ENCODE data around the gene TRAF3.

The TRAF3 gene

DNA sequence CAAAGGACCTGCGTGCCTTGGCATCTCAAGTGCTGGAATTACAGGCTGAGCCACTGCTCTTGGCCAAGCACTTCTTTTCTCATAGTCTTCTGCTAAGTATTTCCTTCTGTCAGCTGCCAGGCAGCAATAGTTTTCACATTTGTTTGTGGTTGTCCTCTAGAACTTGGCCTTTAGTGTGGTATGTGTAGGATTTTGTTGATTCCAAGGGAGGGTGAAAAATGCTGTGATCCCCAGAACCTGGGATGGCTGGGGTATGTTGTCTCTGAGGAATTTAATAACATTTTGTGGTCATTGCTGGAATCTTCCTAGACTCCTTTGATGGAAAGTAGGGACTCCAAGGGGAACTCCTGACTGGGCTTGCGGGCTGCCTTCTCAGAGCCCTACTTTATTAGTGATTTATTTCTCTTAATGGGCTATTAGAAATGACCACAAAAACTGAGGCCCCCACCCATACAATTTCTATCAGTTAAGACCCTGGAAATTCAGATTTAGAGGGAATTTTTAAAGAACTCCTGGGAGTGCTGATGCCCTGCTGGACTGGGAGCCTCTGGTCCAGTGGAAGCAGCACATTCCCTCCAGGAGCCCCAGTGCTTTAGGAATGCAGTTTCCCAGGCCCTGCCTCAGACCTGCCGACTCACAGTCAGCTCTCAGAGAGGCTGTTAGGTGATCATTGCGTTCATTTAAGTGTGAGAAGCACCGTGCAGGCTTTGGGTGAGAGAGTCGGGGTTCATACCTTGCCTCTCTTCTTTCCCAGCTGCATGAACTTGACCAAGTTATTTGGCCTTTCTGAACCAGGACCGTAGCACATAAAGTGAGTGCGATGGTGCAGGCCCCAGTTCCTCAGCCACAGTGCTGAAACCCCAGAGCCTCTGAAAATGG, 22.7 kb downstream of the TRAF3 start:
- H3K4me3 ChIP-seq (ENCODE audit: low read length): no peak overlapping the region; the same call in 1 of the 2 replicates
- no peak for TF ChIP-seq ZNF274 (IDR thresholded peaks at IDR 0.05; ENCODE audit: low read depth, low read length)

DNA sequence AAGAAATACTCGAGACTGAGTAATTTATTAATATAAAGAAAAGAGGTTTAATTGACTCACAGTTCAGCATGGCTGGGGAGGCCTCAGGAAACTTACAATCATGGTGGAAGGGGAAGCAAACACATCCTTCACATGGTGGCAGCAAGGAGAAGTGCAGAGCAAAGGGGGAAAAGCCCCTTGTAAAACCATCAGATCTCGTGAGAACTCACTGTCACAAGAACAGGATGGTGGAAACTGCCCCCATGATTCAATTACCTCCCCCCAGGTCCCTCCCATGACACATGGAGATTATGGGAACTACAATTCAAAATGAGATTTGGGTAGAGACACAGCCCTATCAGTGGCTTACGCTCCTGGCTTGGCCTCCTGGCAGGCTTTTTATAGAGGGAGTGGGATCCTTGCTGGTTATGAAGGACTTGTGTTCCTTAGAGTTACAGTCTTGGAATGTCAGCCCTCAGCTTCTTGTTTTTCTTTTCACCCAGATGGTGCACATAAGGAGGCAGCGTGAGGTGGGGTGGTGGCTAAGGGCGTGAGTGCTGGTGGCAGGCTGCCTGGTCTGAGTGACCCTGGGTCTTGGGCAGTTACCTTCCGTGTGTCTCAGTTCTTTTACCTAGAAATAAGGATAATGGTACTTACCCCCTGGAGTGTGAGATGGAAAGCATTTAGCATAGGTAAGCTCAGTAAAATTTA, 25.7 kb downstream of the TRAF3 start:
- no peak overlapping the region for H3K4me3 ChIP-seq (ENCODE audit: low read length)
- TF ChIP-seq ZNF274 (IDR thresholded peaks at IDR 0.05; ENCODE audit: low read depth, low read length): no peak

DNA sequence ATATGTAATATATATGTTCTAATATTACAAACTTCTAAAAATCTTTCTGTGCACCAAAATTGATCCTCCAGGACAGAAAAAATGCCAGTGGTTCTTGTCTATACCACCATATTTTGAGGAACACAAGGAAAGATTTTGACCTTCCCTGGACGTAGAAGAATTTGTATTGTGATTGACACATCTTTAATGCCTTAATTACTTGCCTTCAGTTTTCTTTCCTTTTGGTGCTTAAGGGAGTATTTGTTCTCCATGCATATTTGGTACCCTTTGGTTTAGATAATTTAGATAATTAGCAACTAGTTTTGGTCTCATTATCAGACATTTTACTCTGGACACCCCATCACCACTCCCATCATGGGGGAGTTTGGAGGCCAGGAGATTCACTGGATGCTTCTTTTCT, 27.6 kb downstream of the TRAF3 start:
- H3K4me3 ChIP-seq (ENCODE audit: low read length): peak overlapping the region; percentile 50; the same call in 1 of the 2 replicates
- TF ChIP-seq ZNF274 (IDR thresholded peaks at IDR 0.05; ENCODE audit: low read depth, low read length): no peak

DNA sequence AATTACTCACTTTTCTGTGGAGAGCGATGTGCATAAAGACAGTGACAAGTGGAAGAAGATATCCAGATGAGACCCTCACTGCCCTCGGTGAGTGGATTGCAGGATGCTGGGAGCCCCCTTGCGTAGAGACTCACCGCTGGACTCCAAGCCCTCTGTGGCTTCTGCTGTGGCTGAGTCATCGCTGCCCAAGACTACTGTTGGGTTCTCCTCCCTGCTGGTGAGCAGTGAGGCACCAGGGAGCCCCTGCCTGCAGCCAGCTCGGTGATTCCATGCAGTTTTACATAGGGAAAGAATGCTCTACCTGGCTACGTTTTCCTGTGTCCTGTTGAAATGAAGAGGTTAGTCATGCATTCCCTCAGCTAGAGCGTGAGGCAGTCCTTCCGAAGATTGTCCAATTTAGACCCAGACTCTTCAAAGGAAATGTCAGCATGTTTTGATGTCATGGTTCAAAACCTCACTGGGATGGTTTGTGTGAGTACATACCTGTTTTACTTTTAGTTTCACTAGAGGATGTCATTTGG, 28.2 kb downstream of the TRAF3 start:
- peak overlapping the region; percentile 50; the same call in 1 of the 2 replicates for H3K4me3 ChIP-seq (ENCODE audit: low read length)
- TF ChIP-seq ZNF274 (IDR thresholded peaks at IDR 0.05; ENCODE audit: low read depth, low read length): no peak

DNA sequence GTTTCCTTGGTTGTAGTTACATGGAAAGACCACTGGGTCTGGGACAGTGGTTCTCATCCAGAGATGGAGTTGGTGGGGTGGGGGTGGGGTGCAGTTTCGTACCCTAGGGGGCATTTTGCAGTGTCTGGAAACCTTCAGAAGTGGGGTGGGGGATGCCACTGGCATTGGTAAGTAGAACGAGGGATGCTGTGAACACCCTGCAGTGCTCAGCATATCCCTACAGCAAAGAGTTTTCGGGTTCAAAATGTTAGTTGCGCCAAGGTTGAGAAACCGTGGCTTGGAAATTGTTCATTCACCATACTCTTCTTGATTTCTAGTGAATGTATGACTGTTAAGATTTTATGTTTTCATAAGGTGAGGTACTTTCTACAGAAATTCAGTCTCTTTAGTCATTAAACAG, 28.7 kb downstream of the TRAF3 start:
- peak overlapping the region; percentile 32; the same call in 1 of the 2 replicates for H3K4me3 ChIP-seq (ENCODE audit: low read length)
- TF ChIP-seq ZNF274 (IDR thresholded peaks at IDR 0.05; ENCODE audit: low read depth, low read length): no peak

DNA sequence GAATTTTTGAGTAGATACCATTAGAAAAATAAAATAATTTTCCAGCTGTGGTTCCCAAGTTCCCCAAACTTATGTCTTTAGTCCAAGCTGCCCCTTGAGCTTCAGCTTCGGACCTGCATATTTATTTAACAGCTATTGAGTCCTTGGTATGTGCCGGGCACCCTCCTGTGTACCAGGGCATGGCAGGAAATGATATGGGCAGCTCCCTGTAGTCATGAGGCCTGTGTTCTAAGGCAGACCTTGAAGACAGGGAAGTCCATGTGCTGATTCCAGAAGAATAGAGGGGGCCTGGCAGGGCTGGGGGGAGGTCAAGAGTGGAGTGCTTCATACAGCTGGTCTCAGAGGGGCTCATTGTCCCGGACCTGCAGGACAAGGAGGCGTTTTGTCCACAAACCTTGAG, 29.2 kb downstream of the TRAF3 start:
- peak overlapping the region; percentile 5; the same call in 1 of the 2 replicates for H3K4me3 ChIP-seq (ENCODE audit: low read length)
- TF ChIP-seq ZNF274 (IDR thresholded peaks at IDR 0.05; ENCODE audit: low read depth, low read length): no peak

DNA sequence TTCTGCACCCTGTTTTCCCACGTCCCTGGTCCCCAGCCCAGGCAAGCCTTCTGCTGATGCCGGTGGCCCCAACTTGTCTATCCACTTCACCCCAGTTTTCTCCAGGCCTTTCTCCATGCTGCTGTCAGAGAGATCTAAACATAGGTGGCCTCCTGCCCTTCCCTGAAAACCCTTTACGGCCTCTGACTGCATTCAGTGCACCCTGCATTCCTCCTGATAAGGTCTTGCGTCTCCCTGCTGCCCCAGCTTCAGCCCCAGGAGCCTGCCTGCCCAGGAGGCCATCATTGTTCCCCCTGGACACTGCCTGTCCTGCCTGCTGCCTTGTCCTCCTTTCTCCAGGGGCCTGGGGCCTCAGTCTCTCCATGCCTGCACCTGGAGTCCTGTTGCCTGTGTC, 29.8 kb downstream of the TRAF3 start:
- no peak for TF ChIP-seq ZNF274 (IDR thresholded peaks at IDR 0.05; ENCODE audit: low read depth, low read length)
- H3K4me3 ChIP-seq (ENCODE audit: low read length): peak overlapping the region; percentile 4; the same call in 1 of the 2 replicates

DNA sequence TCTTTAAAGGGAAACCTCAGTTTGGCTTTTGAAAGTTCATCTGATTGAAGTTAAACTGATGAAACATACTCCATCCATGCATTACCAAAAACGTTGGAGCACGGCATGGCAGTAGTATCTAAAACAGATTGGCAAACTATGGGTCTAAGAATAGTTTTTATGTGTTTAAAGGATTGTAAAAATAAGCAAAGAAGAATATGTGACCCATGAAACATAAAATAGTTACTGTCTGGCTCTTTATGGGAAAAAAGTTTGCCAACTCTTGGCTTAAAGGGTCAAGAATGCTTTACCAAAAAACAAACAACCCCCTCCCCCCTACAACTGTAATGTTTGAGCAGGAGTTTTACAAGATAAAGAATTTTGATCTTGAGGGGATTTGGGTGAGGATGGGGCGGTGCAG, 32.6 kb downstream of the TRAF3 start:
- no peak overlapping the region for H3K4me3 ChIP-seq (ENCODE audit: low read length)
- no peak for TF ChIP-seq ZNF274 (IDR thresholded peaks at IDR 0.05; ENCODE audit: low read depth, low read length)

DNA sequence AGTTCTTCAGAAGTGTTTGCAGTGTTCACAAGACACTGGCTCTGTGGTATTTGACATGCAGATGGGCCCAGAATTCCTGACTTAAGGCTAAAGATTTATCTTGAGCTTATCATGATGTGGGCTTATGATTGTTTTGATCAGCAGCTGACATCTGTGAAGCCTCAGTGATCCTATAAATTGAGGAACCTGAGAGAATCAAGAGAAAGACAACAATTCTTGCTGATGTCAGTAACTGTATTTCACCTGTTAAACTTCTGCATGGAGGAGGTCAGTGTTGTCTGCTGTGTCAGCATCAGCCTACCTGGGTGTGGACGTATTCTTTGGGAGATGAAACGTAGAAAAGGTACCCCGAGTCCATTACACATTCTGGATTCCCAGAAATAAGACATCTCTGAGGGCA, 33.3 kb downstream of the TRAF3 start:
- H3K4me3 ChIP-seq (ENCODE audit: low read length): no peak overlapping the region
- no peak for TF ChIP-seq ZNF274 (IDR thresholded peaks at IDR 0.05; ENCODE audit: low read depth, low read length)

DNA sequence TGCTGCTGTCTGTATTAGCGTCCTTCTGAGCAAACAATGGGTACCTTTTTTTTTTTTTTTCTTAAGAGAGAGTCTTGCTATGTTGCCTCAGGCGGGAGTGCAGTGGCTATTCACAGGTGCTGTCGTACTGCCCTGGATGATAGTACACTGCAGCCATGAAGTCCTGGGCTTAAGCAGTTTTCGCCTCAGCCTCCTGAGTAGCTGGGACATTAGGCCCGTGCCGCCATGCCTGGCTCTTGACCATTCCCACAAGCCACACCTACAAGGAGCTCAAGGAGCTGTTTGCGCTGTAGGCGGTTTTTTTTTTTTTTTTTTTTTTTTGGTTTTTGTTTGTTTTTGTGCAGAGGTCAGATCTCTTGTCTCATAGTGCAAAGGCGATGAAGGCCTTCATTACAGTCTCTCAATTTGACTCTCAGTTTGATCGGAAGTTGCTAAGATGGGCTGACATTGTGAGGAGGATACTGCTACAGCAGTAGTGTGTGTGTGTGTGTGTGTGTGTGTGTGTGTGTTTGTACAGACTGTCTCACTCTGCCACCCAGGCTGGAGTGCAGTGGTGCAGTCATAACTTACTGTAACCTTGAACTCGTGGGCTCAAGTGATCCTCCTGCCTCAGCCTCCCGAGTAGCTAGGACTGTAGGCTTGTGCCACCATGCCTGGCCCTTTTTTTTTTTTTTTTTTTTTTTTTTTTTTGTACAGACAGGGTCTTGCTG, 34.2 kb downstream of the TRAF3 start:
- TF ChIP-seq ZNF274 (IDR thresholded peaks at IDR 0.05; ENCODE audit: low read depth, low read length): no peak
- no peak overlapping the region for H3K4me3 ChIP-seq (ENCODE audit: low read length)

DNA sequence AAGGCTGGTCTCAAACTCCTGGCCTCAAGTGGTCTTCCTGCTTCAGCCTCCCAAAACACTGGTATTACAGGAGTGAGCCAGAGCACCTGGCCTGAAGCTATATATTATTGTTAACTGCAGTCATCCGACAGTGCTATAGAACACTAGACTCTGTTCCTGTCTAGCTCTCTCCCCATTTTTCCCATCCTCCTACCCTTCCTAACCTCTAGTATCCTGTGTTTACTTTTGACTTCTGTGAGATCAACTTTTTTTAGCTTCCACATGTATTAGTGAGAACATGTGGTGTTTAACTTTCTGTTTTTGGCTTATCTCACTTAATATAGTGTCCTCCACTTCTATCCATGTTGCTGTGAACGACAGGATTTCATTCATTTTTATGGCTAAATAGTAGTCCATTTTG, 34.7 kb downstream of the TRAF3 start:
- TF ChIP-seq ZNF274 (IDR thresholded peaks at IDR 0.05; ENCODE audit: low read depth, low read length): no peak
- H3K4me3 ChIP-seq (ENCODE audit: low read length): no peak overlapping the region

DNA sequence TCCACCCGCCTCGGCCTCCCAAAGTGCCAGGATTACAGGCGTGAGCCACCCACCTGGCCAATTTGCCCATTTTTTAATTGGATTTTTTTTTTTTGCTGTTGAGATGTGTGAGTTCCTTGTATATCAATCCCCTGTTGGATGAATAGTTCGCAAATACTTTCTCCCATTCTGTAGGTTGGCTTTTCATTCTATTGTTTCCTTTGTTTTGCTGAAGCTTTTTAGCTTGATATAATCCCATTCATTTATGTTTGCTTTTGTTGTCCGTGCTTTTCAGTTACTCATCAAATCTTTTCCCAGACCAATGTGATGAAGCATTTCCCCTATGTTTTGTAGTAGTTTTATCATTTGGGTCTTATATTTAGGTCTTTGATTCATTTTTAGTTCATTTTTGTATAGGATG, 36.4 kb downstream of the TRAF3 start:
- no peak overlapping the region for H3K4me3 ChIP-seq (ENCODE audit: low read length)
- TF ChIP-seq ZNF274 (IDR thresholded peaks at IDR 0.05; ENCODE audit: low read depth, low read length): no peak

DNA sequence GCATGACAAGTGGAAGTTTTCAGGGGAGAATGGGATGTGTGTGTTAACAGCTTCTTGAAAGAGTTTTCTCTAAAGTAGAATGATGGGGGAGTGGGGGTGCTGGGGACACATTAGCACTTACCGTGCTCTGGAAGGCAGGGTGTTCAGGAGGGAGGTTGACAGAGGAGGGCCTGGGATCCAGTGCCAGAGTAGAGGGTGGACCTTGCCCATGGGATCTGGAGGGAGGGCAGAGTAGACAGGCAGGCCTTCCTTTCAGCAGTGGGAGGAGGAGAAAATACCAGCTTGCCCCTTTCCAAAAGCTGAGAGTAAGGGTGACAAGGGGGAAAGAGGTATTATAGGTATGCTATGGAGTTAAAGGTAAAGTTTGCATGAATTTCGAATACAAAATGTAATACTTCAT, 40.1 kb downstream of the TRAF3 start:
- no peak for TF ChIP-seq ZNF274 (IDR thresholded peaks at IDR 0.05; ENCODE audit: low read depth, low read length)
- no peak overlapping the region for H3K4me3 ChIP-seq (ENCODE audit: low read length)

Data from GM08714 (cell line).